GM18505 (cell line): ENCODE data around the gene RAP1GAP2.
A peak's percentile ranks its signal among the peaks of the same experiment; 100 is the strongest.
"Not testable (repeated sequence)": the region's sequence is repeated elsewhere in the genome, so short reads cannot be mapped to it uniquely, and the experiment has no call there.

Experiments used
- ATAC-seq: cut with Tn5 transposase; IDR thresholded peaks from one replicate; pipeline ENCODE4 v1.9.1; 2021; ENCODE audit not compliant: unreplicated experiment
- POLR2A ChIP-seq: IDR thresholded peaks from 4 replicates; pipeline ENCODE4 v1.6.1; 2011; ENCODE audit warnings: borderline replicate concordance; ENCODE audit not compliant: insufficient read depth, insufficient read length; ENCODE audit errors: extremely low read depth

RAP1GAP2 gene

DNA sequence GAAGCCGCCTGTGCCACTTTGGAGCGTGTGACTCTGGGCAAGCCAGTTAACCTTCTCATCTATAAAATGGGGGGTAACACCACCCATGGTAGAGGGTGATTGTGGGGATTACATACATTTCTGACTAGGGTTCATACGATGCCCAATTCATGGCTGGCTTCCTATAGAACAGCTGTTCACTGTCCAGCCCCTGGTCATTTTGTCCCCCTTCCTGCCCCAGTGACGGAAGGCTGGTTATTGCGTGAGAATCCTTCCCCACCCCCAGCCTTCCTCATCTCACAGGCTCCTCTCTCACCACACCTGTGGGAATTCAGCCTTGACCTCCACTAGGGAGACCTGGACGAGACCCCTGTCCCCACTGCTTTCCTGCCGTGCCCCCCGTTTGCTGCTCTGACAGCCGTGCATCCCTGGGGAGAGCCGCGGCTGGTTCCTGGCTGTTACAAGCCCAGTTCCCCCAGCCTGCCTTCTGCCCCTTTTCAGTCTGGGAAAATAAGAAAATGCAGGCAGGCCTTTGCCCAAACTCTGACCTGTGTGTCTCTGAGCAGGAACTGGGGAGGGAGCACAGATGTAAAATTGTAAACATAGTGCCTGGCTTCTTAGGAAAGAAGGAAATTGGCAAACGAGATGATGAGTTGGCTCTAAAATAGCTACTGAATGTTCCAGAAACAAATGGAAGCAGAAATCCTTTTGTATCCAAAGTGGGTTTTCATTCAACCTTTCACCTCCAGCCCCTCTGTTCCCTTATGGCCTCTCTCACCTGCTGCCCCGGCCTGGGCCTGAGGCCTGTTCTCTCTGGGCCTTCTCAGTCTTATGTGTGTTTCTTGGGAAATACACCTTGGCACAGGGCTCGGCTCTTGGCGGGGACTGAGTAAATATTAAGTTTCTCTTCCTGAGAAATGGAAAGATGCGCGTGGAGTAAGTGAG is 199.9 kb downstream of the RAP1GAP2 start:
- TF ChIP-seq POLR2A: no peak
- ATAC-seq: no peak

GRCh38 chr17:2996810-2997670 is 200.8 kb downstream of the RAP1GAP2 start:
- ATAC-seq: no peak
- no peak for TF ChIP-seq POLR2A

- ATAC-seq: not testable (repeated sequence)
These were observed 202.2 kb downstream of the RAP1GAP2 start for GRCh38 chr17:2998469-2998901.

DNA sequence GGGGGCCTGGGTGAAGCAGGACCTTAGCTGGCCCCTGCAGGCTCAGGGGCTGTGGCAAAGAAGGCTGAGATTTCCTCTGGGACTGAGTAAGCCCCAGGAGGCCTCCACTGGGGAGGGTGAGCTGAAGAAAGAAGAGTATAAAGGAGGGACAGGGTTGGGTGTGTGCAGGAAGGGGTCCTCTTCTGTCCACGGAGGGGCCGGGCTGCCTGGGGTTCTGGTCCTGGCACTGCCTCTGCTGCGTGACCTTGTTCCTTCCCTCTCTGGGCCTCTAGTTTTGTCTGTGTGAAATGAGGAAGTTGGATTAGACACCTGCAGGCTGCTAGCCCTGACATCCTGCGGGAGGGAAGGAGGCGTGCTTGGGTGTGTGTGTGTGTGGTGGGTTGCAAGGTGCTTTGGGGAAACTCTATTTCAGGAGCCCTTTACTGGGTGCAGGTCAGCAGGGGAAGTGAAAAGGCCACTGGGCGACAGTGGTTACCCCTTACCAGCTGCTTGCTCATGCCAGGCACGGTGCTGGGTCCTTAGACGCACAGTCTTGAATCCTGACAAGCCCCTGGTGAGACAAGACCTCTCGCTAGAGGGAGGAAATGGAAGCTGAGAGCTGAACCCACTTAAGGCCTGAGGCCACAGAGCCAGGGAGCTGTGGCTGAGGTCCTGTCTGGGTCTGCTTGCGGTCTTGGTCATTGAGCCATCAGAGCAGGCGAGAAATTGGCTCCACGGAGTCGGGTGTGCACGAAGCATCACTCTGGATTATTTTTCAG is 206.5 kb downstream of the RAP1GAP2 start:
- peak; percentile 55 for ATAC-seq
- peak; percentile 40 for TF ChIP-seq POLR2A

DNA sequence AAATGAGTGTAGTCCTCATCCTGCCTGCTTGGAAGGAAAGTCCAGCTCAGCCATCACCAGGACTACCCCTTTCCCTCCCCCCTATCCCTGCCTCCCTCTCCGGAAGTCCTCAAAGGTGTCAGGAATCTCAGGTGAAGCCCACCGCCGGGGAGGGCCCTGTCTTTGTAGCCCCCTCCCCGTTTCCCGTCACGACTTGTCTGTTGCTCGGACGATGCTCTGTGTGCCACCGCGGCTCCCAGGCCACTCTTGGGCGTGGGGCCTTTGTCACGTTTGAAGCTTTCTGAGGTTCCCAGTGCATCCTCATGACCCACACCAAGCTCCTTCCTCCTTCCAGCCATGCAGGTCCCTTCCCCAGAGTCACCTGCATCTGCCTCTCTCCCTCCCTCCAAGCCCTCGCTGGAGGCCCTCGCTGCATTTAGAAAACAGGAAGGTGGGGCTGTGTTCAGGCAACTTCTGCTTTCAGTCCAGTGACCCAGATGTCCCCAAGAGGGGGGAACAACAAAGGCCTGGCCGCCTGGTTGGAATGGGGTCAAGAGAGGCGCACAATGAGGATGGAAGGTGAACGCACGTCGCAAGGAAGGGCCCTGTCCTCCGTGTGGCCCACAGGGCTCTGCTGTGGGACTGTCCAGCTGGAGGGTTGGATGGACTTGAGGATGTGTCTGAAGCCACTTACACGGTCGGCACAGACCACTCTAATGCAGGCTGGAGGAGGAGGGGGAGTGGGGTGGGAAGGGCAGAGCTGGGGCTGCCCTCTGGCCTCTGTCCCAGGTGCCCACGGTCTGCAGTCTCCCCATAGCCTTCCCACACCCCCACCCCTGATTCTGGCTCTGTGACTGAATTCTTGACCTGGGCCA is 207.3 kb downstream of the RAP1GAP2 start:
- TF ChIP-seq POLR2A: peak; percentile 52
- peak; percentile 35 for ATAC-seq

DNA sequence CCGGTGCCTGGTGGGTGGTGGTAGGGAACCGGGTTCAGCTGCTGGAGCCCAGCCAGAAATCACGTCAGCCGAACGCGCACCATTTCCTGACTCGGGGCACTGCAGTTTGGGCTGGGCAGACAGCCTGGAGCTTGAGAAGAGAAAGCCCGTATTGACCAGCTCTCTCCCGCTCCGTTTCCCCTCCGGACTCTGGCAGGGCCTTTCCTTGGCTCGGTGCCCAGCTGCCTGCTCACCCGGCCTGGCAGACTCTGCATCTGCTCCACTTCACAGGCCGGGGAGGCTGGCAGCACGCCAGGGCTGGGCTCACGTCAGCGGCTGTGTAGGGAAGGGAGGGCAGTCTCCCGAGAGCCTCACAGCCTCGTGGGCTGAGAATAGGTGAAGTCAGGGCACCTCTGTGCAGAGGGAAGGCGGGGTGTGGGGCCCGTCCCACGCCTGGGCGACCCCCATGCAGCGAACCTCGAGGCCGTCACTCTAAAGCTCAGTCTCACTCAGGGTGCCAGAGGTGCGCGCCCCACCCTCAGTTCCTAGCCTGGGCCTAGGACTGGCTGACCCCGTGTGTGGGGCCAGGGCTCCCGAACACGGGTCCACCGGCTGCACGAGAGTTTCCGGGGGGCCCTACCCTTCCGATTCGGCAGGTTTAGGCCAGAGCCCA is 208.0 kb downstream of the RAP1GAP2 start:
- TF ChIP-seq POLR2A: no peak
- peak; percentile 36 for ATAC-seq

DNA sequence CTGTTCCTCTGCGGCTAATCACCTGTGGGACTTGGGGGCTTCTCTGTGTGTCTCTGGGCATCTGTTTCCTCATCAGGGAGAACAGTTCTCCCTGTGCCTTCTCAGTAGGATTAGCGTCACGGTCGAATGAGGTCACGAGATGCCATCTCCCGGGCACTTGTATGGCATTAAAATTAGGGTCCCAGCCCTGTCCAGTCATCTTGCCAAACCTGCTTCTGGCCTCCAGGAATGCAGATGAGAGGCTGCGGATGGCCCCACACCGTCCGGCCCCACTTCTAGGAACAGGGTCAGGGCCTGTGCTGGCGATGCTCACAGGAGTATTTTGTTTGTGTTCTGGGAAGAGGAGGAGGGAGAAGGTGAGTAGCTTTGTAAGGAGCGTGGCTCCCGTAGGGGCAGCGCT is 208.7 kb downstream of the RAP1GAP2 start:
- TF ChIP-seq POLR2A: no peak

GRCh38 chr17:3005696-3006095 is 209.5 kb downstream of the RAP1GAP2 start:
- no peak for ATAC-seq
- no peak for TF ChIP-seq POLR2A

More for the DNA sequence above, 208.7 kb downstream of the RAP1GAP2 start:
- no peak for ATAC-seq

DNA sequence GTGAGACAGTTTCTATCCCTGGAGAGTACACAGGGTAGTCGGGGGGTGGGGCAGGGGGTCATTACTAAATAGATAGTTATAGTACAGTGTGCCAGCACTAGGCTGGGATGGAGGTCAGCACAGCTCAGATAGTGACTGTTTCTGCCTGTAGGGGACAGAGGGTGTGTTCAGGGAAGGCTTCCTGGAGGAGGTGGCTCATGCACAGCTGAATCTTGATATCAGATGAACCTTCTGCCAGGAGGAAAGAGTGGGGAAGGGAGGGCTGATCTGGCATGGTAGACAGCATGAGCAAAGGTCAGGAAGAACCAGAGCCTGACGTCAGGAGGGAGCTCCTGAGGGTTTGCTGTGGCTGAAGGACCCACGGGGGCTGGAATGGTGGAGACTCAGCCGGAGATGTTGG is 210.6 kb downstream of the RAP1GAP2 start:
- TF ChIP-seq POLR2A: no peak
- no peak for ATAC-seq

- ATAC-seq: no peak
- TF ChIP-seq POLR2A: no peak
These were observed 211.4 kb downstream of the RAP1GAP2 start for GRCh38 chr17:3007651-3008121.

DNA sequence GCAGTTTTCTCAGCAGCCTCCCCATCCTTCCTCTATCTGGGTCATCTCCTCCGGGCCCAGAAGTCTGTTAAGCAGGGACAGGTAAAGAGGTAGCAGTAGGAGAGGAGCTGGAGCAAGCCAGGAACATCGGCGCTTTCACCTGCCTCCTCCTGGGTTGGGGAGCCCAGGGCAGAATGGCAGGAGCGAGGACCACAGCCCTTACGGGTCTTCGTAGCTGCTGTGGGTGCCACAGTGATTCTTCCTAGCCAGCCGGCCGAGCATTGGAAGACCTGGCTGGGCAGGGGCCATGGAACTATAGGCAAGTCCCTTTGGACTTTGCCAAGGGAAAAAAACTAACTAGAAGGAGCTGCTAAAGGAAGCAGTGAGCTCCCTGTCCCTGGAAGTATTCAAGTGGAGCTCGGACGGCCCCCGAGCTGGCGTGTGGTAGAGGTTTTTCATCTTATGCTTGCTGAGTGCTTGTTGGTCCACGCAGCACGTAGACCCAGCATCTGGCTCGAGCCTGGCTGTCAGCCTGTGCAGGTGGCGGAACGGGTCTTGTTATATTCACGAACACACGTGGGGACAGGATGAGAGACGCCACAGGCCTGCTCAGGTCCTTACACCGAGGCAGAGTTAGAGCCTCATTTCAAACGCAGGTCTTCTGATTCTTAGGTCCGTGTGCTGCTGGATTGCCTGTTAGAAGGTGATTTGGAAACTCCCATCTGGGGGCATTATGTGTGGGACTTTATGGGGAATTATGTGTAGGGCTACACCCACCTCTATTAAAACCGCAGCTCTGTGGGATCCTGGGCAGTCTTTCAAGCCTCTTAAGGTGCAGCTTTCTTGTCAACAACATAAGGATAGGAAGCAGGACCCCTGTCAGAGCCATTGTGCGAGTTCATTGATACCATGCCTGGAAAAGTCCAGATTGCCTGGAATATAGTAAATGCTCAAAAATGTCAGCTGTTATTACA is 212.4 kb downstream of the RAP1GAP2 start:
- ATAC-seq: no peak
- no peak for TF ChIP-seq POLR2A

DNA sequence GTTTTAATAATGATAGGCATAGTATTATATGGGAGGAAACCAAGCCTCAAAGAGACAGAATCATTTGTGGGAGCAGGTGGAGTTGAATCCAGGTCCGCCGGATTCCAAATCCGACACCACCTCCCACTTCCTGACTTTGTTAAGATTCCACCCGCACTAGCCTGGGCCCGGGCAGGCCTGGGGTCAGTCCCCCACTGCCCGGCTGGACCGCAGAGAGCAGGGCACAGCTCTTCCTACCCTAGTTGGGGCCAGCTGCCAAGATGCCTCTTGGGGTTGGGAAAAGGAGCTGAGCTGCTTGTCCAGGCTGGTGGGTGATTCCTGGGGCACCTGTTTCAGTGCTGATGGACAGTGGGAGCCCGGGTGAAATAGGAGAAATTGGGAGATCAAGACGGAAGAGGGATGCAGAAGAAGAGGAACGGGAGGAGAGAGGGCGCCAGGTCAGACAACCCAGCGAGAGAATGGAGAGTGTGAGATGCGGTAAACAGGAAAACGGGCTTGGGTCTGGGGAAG is 213.2 kb downstream of the RAP1GAP2 start:
- no peak for TF ChIP-seq POLR2A
- no peak for ATAC-seq
